Lower leg skin (tissue), 3 donors: Measurements from ENCODE around the gene MIPEP.

ENCODE experiments used
- POLR2A ChIP-seq, 2 donors: fragments of 450-650 bp; IDR thresholded peaks; one replicate each; pipeline ENCODE4 v1.6.1; 2016 to 2017; ENCODE audit warnings: antibody characterized with exemption in 2 of 2, mild to moderate bottlenecking in 1 of 2, moderate library complexity in 1 of 2
- TF ChIP-seq, protein P1 (sequence below), 3 donors: fragments of 450-650 bp; IDR thresholded peaks; one replicate each; pipeline ENCODE4 v1.5.1; 2016; ENCODE audit warnings: antibody characterized with exemption in 3 of 3, mild to moderate bottlenecking in 3 of 3, moderate library complexity in 2 of 3

GRCh38 chr13:23922005-23922932, 33.1 kb upstream of the MIPEP start:
- TF ChIP-seq POLR2A (IDR thresholded peaks at IDR 0.05) = no peak
- TF ChIP-seq, protein P1, sequence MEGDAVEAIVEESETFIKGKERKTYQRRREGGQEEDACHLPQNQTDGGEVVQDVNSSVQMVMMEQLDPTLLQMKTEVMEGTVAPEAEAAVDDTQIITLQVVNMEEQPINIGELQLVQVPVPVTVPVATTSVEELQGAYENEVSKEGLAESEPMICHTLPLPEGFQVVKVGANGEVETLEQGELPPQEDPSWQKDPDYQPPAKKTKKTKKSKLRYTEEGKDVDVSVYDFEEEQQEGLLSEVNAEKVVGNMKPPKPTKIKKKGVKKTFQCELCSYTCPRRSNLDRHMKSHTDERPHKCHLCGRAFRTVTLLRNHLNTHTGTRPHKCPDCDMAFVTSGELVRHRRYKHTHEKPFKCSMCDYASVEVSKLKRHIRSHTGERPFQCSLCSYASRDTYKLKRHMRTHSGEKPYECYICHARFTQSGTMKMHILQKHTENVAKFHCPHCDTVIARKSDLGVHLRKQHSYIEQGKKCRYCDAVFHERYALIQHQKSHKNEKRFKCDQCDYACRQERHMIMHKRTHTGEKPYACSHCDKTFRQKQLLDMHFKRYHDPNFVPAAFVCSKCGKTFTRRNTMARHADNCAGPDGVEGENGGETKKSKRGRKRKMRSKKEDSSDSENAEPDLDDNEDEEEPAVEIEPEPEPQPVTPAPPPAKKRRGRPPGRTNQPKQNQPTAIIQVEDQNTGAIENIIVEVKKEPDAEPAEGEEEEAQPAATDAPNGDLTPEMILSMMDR (IDR thresholded peaks at IDR 0.05) = no peak
